ENCODE measurements around the gene DAP3.

GRCh38 chr1:155744711-155745283 lies 55.9 kb downstream of the DAP3 start:
- no peak for TF ChIP-seq CTCF (conservative IDR thresholded peaks at IDR 0.05 in 1 of 2, IDR thresholded peaks at IDR 0.05 in 1 of 2; ENCODE audit: low read depth in 1 of 2, low read length in 2 of 2)
- no peak for TF ChIP-seq EZH2 (IDR thresholded peaks at IDR 0.05; ENCODE audit: low read length, missing control alignments)
